COLO668 (cell line): ENCODE results near the gene SLC25A30.
"Not testable (repeated sequence)": the region's sequence is repeated elsewhere in the genome, so short reads cannot be mapped to it uniquely, and the experiment has no call there.

Source experiments
- DNase-seq: peaks from one replicate; lab custom pipeline; 2025; ENCODE audit not compliant: unreplicated experiment; lab: John Stamatoyannopoulos, UW

Gene SLC25A30

GRCh38 chr13:45392811-45393210 lies 25.4 kb downstream of the SLC25A30 start:
- no peak for DNase-seq

- DNase-seq = no peak
Observed at GRCh38 chr13:45391926-45392325, 26.2 kb downstream of the SLC25A30 start.

DNA sequence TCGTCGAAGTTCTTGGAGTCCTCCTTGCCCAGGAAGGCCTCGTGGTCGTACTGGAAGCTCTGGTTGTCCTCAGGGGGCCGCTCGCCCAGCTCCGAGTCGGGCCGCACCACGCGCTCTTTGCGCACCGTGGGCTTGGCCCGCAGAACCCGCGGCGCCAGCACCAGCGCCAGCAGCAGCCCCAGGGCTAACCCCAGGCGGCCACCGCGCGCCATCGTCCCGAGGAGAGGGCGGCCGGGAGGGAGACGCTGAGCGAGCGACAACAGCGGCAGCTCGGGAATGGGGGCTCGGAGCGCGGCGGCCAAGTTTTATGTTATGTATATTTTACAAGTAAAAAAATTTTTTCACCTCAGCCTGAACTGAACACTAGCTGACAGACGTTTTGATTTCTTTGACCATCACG lies 27.0 kb downstream of the SLC25A30 start:
- not testable (repeated sequence) for DNase-seq

GRCh38 chr13:45390348-45390747 lies 27.8 kb downstream of the SLC25A30 start:
- not testable (repeated sequence) for DNase-seq

DNA sequence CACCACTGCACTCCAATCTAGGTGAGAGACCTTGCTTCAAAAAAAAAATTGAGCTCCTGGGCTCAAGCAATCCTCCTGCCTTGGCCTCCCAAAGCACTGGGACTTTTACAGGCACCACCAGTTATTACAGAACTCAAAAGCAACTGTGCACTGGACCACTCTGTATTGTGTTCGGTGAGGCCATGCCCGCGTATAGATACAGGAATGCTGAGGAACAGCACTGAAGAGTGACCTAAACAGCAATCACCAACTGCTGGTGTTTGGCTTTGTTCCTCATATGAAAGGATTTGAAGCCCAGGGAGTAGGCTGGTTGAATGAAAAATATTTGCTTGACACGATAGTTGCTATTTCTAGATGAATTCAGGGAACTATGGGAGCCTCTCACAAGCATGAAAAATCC lies 29.5 kb downstream of the SLC25A30 start:
- no peak for DNase-seq

- not testable (repeated sequence) for DNase-seq
Observed at GRCh38 chr13:45386892-45387575, 31.1 kb downstream of the SLC25A30 start.

DNA sequence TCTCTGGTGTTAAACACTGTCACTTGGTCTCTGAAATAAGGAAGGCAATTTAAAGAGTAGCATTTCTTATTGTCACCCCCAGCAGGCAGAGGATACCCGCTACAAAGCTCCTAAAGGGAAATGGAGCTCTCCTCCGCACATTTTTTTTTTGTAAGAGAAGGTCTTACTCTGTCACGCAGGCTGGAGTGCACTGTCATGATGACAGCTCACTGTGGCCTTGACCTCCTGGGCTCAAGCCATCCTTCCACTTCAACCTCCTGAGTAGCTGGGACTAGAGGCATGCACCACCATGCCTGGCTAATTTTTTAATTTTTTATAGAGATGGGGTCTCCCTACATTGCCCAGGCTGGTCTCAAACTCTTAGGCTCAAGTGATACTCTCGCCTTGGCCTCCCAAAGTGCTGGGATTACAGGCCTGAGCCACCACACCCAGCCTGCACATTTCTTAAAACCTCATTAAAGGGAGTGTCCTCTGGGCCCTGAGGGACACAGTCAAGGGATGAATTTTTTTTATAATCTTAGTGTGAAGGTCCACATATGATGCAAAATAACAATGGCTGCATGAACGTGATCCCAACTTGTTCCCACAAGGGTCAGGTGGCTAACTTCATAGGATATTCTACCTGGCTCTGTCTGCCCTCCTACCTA lies 32.1 kb downstream of the SLC25A30 start:
- no peak for DNase-seq

GRCh38 chr13:45385320-45385719 lies 32.9 kb downstream of the SLC25A30 start:
- DNase-seq = no peak

GRCh38 chr13:45384474-45385174 lies 33.5 kb downstream of the SLC25A30 start:
- DNase-seq = no peak

DNA sequence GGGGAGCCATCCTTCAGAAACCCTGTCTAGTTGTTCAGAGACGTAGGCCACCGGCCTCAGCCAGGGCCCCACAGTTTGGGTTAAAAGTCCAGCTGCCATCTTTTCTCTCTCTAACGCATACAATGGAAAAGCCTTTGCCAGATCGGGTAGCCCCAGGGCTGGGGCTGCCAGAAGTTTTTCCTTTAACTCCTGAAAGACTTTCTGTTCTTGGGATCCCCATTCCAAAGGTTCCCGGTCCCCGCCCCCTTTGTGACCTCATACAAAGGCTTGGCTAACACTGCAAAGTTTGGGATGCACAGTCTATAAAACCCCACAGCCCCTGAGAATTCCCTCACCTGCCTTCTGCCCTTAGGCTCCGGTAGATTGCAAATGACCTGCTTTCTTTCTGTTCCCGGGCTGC lies 35.4 kb downstream of the SLC25A30 start:
- not testable (repeated sequence) for DNase-seq

DNA sequence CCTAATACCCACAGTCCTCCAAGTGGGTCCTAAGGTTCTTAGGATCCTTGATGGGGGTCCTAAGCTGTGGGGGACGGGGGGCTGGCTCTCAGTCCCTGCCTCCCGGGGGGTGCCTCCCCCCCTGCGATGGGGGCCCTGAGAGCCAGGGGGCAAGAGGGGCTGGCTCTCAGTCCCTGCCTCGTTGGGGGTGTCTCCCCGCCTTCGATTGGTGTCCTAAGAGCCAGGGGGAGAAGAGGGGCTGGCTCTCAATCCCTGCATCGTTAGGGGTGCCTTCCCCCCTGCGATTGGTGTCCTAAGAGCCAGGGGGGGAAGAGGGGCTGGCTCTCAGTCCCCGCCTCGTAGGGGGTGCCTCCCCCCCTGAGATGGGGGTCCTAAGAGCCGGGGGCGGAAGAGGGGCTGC lies 37.0 kb downstream of the SLC25A30 start:
- no peak for DNase-seq

DNA sequence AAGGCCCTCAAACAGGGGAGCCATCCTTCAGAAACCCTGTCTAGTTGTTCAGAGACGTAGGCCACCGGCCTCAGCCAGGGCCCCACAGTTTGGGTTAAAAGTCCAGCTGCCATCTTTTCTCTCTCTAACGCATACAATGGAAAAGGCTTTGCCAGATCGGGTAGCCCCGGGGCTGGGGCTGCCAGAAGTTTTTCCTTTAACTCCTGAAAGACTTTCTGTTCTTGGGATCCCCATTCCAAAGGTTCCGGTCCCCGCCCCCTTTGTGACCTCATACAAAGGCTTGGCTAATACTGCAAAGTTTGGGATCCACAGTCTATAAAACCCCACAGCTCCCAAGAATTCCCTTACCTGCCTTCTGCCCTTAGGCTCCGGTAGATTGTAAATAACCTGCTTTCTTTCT lies 37.5 kb downstream of the SLC25A30 start:
- DNase-seq = not testable (repeated sequence)

DNA sequence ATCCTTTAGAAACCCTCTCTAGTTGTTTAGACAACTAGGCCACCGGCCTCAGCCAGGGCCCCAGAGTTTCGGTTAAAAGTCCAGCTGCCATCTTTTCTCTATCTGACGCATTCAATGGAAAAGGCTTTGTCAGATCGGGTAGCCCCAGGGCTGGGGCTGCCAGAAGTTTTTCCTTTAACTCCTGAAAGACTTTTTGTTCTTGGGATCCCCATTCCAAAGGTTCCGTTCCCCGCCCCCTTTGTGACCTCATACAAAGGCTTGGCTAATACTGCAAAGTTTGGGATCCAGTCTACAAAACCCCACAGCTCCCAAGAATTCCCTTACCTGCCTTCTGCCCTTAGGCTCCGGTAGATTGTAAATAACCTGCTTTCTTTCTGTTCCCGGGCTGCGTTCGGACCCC lies 38.7 kb downstream of the SLC25A30 start:
- not testable (repeated sequence) for DNase-seq

GRCh38 chr13:45378786-45379185 lies 39.4 kb downstream of the SLC25A30 start:
- DNase-seq = not testable (repeated sequence)

GRCh38 chr13:45377314-45377713 lies 40.9 kb downstream of the SLC25A30 start:
- not testable (repeated sequence) for DNase-seq

GRCh38 chr13:45376651-45377050 lies 41.5 kb downstream of the SLC25A30 start:
- not testable (repeated sequence) for DNase-seq

GRCh38 chr13:45374917-45375316 lies 43.3 kb downstream of the SLC25A30 start:
- DNase-seq = no peak

GRCh38 chr13:45373162-45373547 lies 45.0 kb downstream of the SLC25A30 start:
- DNase-seq = no peak

DNA sequence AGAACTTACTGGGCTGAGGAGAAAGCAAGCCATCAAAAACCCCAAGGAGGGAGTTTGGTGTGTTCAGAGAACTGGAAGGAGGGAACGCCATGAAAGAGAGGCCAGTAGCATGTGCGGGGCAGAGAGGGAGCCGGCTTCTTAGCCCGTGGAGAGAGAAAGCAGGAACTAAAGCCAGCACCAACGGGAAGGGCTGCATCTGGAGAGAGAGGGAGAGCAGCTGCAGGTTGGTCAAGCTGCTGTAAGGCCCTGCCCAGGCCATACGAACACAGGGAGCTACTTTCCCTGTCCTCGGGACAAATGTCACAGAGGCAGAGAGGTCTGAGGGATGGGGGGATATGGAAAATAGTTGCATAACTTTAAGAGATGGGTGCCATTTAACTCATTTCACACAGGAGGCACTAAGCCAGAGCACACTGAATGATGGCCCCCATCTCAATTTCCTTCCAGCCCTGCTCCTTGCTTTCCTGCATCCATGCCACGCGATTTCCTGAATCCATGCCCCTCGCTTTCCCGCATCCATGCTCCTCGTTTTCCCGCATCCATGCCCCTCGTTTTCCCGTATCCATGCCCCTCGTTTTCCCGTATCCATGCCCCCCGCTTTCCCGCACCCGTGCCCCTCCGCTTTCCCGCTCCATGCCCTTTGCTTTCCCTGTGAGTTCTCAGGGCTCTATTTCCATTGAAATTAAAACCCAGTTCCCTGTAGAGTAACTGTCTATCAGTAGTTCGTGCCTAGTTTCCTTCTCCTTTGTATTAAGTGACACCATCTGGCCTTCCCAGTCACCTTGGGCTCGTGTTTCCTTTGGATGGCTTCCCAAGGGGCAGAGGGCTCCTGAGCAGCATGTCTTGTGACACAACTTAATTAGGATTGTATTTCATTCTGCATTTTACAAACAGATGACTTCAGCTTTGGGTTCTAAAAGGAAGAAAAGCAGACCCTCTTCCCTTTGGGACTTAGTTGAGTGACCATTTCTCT lies 45.7 kb downstream of the SLC25A30 start:
- DNase-seq = no peak

DNA sequence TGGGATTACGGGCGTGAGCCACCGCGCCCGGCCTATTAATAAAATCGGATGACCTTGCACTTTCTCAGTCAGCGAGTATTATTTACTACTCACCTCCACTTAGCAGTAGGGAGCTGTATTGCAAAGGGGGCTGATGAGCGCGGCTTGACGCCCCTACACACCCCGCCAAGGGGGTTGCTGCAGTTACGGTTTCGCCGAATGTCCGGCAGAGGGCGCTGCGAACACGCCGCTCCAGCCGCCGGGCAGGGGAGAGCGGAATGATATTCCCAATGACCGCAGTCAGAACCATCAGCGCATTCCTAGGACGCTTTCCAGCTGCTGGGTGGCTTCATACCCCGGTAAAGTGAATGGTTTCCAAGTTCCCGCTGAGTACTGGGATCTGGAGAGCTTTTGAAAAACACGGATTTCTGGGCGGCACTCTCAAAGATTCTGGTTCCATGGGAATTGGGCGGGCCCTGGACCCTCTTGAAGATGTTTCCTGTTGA lies 47.2 kb downstream of the SLC25A30 start:
- peak; percentile 81 for DNase-seq

- DNase-seq = no peak
Observed at GRCh38 chr13:45369116-45369515, 49.1 kb downstream of the SLC25A30 start.
